ENCODE measurements around the gene ESPN. TPM values are rescaled to one million over a fixed set of nuclear protein-coding genes. Genes with fewer than 3 reads are reported as not detected.

ESPN gene
- total RNA-seq, 2 experiments from 2014 or later: not detected

DNA sequence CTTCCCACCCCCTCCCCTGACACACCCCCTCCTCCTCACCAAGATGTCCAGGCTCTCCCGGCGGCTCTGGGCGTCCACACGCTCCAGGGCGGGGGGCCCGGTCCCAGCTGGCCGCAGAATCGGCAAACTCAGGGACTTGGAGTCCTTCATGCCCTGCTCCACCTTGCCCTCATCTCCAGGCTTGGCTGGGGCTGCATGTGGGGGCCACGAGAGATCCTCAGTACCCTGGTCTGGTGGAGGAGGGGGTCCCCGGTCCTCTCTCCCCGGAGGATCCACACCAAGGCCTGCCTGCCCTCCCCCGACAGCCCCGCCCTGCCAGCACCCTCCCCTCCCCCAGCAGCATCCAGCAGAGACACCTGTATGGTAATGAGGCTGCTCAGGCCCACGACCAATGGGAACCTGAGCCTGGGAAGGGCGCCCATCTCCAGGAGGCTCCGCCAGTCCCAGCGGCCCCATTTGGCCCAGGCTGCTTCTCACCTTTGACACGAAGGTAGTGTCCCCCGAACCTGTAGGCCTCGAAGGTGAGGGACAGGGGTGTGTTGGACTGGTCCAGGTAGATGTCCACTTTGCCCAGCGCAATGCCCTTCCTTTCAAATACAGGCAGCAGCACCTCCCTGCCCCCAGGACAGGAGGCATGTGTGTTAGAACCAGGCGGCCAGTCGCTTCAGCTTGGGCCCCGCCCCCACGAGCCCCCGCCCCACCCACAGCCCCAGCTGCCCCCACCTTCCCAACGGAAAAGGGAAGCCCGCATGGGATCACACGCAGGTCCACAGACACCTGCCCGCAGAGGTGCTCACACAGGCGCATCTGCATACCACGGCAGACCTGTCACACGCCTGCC lies 49.6 kb downstream of the ESPN start:
- no peaks in the 10 kb centered on the region for H3K9me2 ChIP-seq (ENCODE audit: insufficient read depth, low read length)
- no peak overlapping the region for H3K4me2 ChIP-seq (ENCODE audit: low read length)
- no peaks in the 10 kb centered on the region for H3K36me3 ChIP-seq (ENCODE audit: insufficient read depth, low read length)
- no peaks in the 10 kb centered on the region for H3K4me1 ChIP-seq (ENCODE audit: insufficient read depth, low read length, poor library complexity, severe bottlenecking)
- no peaks in the 10 kb centered on the region for H4K20me1 ChIP-seq (ENCODE audit: insufficient read depth, low read length)
- CTCF ChIA-PET (ENCODE audit: unreplicated experiment): no interaction called here
- no peak for DNase-seq (ENCODE audit: low spot score)
- H3K9me3 ChIP-seq (ENCODE audit: low read length): no peaks in the 10 kb centered on the region
- no TSS peak for BruUV-seq (replicated peaks)
- no peaks in the 10 kb centered on the region for H3K79me2 ChIP-seq (ENCODE audit: insufficient read depth, low read depth, low read length)
- no peak overlapping the region for H2AFZ ChIP-seq (ENCODE audit: low read length)
- TF ChIP-seq EZH2phosphoT487 (IDR thresholded peaks at IDR 0.05; ENCODE audit: borderline replicate concordance, low read depth, low read length): no peak
- no peak for TF ChIP-seq CTCF (conservative IDR thresholded peaks at IDR 0.05; ENCODE audit: low read length)
- POLR2A ChIA-PET: no interaction called here
- intact Hi-C loops (cut with micrococcal nuclease; ENCODE audit: unreplicated experiment): no loop called here
- no peak overlapping the region for H3K27ac ChIP-seq (ENCODE audit: low read depth, low read length, poor library complexity, severe bottlenecking)
- no peak overlapping the region for H3K4me3 ChIP-seq (ENCODE audit: low read depth, low read length, poor library complexity, severe bottlenecking)

- H3K9me3 ChIP-seq (ENCODE audit: low read length): no peaks in the 10 kb centered on the region
- no peaks in the 10 kb centered on the region for H3K79me2 ChIP-seq (ENCODE audit: insufficient read depth, low read depth, low read length)
- no peaks in the 10 kb centered on the region for H4K20me1 ChIP-seq (ENCODE audit: insufficient read depth, low read length)
- intact Hi-C loops (cut with micrococcal nuclease; ENCODE audit: unreplicated experiment): no loop called here
- H3K9me2 ChIP-seq (ENCODE audit: insufficient read depth, low read length): no peaks in the 10 kb centered on the region
- CTCF ChIA-PET (ENCODE audit: unreplicated experiment): no interaction called here
- no peaks in the 10 kb centered on the region for H3K4me1 ChIP-seq (ENCODE audit: insufficient read depth, low read length, poor library complexity, severe bottlenecking)
- POLR2A ChIA-PET: no interaction called here
- no peak overlapping the region for H3K27ac ChIP-seq (ENCODE audit: low read depth, low read length, poor library complexity, severe bottlenecking)
- no peak overlapping the region for H2AFZ ChIP-seq (ENCODE audit: low read length)
- H3K36me3 ChIP-seq (ENCODE audit: insufficient read depth, low read length): no peaks in the 10 kb centered on the region
- TF ChIP-seq CTCF (conservative IDR thresholded peaks at IDR 0.05; ENCODE audit: low read length) (no peak), EZH2phosphoT487 (IDR thresholded peaks at IDR 0.05; ENCODE audit: borderline replicate concordance, low read depth, low read length) (no peak)
- DNase-seq (ENCODE audit: low spot score): no peak
- H3K4me2 ChIP-seq (ENCODE audit: low read length): no peak overlapping the region
- BruUV-seq (replicated peaks): no TSS peak
- no peak overlapping the region for H3K4me3 ChIP-seq (ENCODE audit: low read depth, low read length, poor library complexity, severe bottlenecking)
Observed at GRCh38 chr1:6474815-6475282, 50.3 kb downstream of the ESPN start.

Measured in OCI-LY7 (cell line).